Natural killer cell (primary cell): ENCODE results near the gene KAZN. TPM values are rescaled to one million over a fixed set of nuclear protein-coding genes. Genes with fewer than 3 reads are reported as not detected.

Experiments used
- ATAC-seq, 3 donors: fragments of 150-1000 bp in 2 of 3; fragments of 200-7000 bp in 1 of 3; cut with Tn5 transposase; 1 replicate in 1 of 3; 2 replicates in 2 of 3; pipeline ENCODE4 v1.10.0; 2021; ENCODE audit warnings: mild to moderate bottlenecking in 2 of 3, moderate library complexity in 2 of 3
- DNase-seq, 2 donors: peaks; one replicate each; pipeline versions ENCODE4 v3.0.0 to v3.0.0-alpha.2; 2013 to 2021; ENCODE audit warnings: mixed read lengths in 1 of 2
- H3K27ac ChIP-seq: one replicate; pipeline ENCODE4 v1.5.1; 2013; ENCODE audit warnings: mild to moderate bottlenecking, low read length
- H3K27me3 ChIP-seq: one replicate; pipeline ENCODE4 v1.6.1; 2013; ENCODE audit warnings: low read length; ENCODE audit not compliant: control insufficient read depth, insufficient read depth
- H3K36me3 ChIP-seq: one replicate; pipeline ENCODE4 v1.6.1; 2013; ENCODE audit warnings: low read length; ENCODE audit not compliant: control insufficient read depth, insufficient read depth
- H3K4me1 ChIP-seq: one replicate; pipeline ENCODE4 v1.6.1; 2013; ENCODE audit warnings: low read length; ENCODE audit not compliant: control insufficient read depth, insufficient read depth
- H3K4me3 ChIP-seq: one replicate; pipeline ENCODE4 v1.5.1; 2013; ENCODE audit warnings: low read length
- H3K9me3 ChIP-seq: one replicate; pipeline ENCODE4 v1.6.1; 2013; ENCODE audit warnings: low read length; ENCODE audit not compliant: control insufficient read depth, insufficient read depth
- H3K27ac Mint-ChIP-seq, 2 donors: one replicate each; pipeline ENCODE4 v1.8.0; 2022; ENCODE audit warnings: mild to moderate bottlenecking in 2 of 2, mixed read lengths in 2 of 2, moderate library complexity in 1 of 2
- H3K27me3 Mint-ChIP-seq, 2 donors: one replicate each; pipeline ENCODE4 v1.8.0; 2022; ENCODE audit warnings: low read depth in 2 of 2, mixed read lengths in 2 of 2
- H3K36me3 Mint-ChIP-seq: one replicate; pipeline ENCODE4 v1.8.0; 2022; ENCODE audit warnings: mixed read lengths
- H3K4me1 Mint-ChIP-seq, 2 donors: one replicate each; pipeline ENCODE4 v1.8.0; 2022; ENCODE audit warnings: mixed read lengths in 2 of 2
- H3K4me3 Mint-ChIP-seq: one replicate; pipeline ENCODE4 v1.8.0; 2022; ENCODE audit warnings: mild to moderate bottlenecking, moderate library complexity, mixed read lengths
- H3K9me3 Mint-ChIP-seq, 2 donors: one replicate each; pipeline ENCODE4 v1.8.0; 2022; ENCODE audit warnings: mixed read lengths in 2 of 2
- WGBS: methylation state at CpG from one replicate; pipeline ENCODE4 v1.1.7; 2013; ENCODE audit warnings: missing lambda C conversion rate; ENCODE audit not compliant: insufficient coverage; 5-methylcytosine and 5-hydroxymethylcytosine counted together
- intact Hi-C: fragments of 100-400 bp; cut with micrococcal nuclease; formaldehyde crosslinking; loops from one replicate; pipeline ENCODE4 v1.14.2; 2022
- total RNA-seq, 4 donors: library from RNA; stranded (reverse); fragments of 120-200 nt in 1 of 4; gene quantifications; one replicate each; pipeline versions ENCODE4 v1.2.3 to v1.2.4, GENCODE V29; 2013 to 2022
- TF ChIP-seq, protein P1 (sequence below): fragments of 200-600 bp; IDR thresholded peaks from one replicate; pipeline ENCODE4 v1.8.0; 2022; ENCODE audit warnings: antibody characterized with exemption

Gene KAZN
- total RNA-seq, 3 donors from 2014 or later (not counting 1 experiment from before 2014, with no cell fraction given): 1.2 to 2.0 (median 1.7) TPM

DNA sequence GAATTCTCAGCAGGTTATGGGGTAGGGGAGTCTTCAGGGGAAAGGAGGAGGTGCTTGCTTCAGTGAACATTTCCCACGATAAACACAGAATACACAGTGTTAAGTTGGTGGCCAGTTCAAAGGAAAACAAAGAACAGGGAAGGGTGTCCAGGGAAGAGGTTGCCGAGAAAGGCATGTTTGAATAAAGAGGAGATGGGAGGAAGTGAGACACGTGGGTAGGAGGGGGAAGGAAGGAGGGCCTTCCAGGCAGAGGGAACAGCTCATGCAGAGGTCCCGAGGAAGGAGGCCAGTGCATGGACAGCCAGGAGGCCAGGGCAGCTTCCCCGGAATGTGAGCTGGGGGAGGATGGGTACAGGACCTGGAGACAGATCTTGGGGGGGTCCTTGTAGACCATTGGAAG is 424.7 kb downstream of the KAZN start:
- DNase-seq (no peak), ATAC-seq (no peak)
- WGBS: 69% methylated on average over 5 of the region's 5 CpGs
- no peaks in the 10 kb centered on the region for H3K9me3 ChIP-seq
- Mint-ChIP-seq H3K36me3 (no peaks in the 10 kb centered on the region), H3K4me3 (no peak overlapping the region), H3K4me1 (no peaks in the 10 kb centered on the region), H3K27ac (peak overlapping the region in 1 of 2 donors; percentile 20), H3K27me3 (peaks cover 0 to 11% of the 10 kb centered on the region in 2 donors), H3K9me3 (no peaks in the 10 kb centered on the region)
- H3K36me3 ChIP-seq: no peaks in the 10 kb centered on the region
- no peaks in the 10 kb centered on the region for H3K4me1 ChIP-seq
- no peaks in the 10 kb centered on the region for H3K27me3 ChIP-seq
- TF ChIP-seq, protein P1, sequence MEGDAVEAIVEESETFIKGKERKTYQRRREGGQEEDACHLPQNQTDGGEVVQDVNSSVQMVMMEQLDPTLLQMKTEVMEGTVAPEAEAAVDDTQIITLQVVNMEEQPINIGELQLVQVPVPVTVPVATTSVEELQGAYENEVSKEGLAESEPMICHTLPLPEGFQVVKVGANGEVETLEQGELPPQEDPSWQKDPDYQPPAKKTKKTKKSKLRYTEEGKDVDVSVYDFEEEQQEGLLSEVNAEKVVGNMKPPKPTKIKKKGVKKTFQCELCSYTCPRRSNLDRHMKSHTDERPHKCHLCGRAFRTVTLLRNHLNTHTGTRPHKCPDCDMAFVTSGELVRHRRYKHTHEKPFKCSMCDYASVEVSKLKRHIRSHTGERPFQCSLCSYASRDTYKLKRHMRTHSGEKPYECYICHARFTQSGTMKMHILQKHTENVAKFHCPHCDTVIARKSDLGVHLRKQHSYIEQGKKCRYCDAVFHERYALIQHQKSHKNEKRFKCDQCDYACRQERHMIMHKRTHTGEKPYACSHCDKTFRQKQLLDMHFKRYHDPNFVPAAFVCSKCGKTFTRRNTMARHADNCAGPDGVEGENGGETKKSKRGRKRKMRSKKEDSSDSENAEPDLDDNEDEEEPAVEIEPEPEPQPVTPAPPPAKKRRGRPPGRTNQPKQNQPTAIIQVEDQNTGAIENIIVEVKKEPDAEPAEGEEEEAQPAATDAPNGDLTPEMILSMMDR: no peak
- intact Hi-C loops: loop anchor here (10.0 kb wide), 1 partner anchor 88 kb away; no protein-coding TSS in a partner anchor
- H3K4me3 ChIP-seq: no peak overlapping the region
- no peak overlapping the region for H3K27ac ChIP-seq

DNA sequence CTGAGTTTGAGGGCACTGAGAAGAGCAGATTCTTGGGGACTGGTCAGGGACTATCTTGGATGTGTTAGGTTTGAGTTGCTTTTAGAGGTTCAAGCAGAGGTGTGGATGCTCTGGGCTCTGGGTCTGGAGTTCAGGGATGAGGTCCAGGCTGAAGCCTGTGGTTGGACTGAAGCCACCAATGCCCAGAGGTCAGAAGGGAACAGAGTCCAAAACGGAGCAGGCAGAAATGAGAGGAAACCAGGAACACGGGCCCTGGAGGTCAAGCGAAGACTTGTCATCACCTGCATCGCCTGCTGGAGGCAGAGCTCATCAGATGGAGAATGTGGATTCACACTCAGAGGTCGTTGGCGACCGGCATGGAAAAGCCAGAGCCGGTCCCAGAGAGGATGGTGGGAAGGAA is 425.5 kb downstream of the KAZN start:
- Histone ChIP-seq H3K27ac (no peak overlapping the region), H3K27me3 (no peaks in the 10 kb centered on the region), H3K36me3 (no peaks in the 10 kb centered on the region), H3K9me3 (no peaks in the 10 kb centered on the region), H3K4me1 (no peaks in the 10 kb centered on the region), H3K4me3 (no peak overlapping the region)
- ATAC-seq: no peak
- Mint-ChIP-seq H3K27ac (no peak overlapping the region), H3K9me3 (no peaks in the 10 kb centered on the region), H3K27me3 (peaks cover 0 to 11% of the 10 kb centered on the region in 2 donors), H3K36me3 (no peaks in the 10 kb centered on the region), H3K4me1 (no peaks in the 10 kb centered on the region), H3K4me3 (no peak overlapping the region)
- DNase-seq: no peak
- TF ChIP-seq, protein P1: no peak
- 88% methylated on average over 8 of the region's 8 CpGs for WGBS
- intact Hi-C loops: loop anchor here (10.0 kb wide), 1 partner anchor 89 kb away; no protein-coding TSS in a partner anchor

DNA sequence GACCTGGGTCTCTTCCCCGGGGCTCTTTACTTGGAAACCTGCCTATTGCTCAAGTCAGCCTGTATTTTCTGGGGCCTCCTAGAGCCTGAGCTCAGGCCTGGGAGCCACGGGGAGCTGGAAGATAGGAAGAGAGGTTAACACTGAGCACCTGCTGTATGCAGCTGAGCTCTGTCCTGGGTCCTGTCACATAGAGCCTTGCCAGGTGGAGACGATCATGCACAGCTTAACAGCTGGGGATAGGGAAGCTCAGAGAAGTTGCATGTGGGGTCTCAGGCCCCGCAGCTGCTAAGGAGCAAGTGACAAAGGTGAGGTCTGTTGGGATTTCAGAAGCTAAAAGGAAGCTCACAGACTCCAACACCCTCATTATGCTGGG is 427.6 kb downstream of the KAZN start:
- Histone ChIP-seq H3K9me3 (no peaks in the 10 kb centered on the region), H3K36me3 (no peaks in the 10 kb centered on the region), H3K27ac (no peak overlapping the region), H3K4me3 (no peak overlapping the region), H3K27me3 (no peaks in the 10 kb centered on the region), H3K4me1 (no peaks in the 10 kb centered on the region)
- H3K4me3 Mint-ChIP-seq: no peak overlapping the region
- no peak for DNase-seq
- H3K27ac Mint-ChIP-seq: no peak overlapping the region
- H3K36me3 Mint-ChIP-seq: no peaks in the 10 kb centered on the region
- no peaks in the 10 kb centered on the region for H3K9me3 Mint-ChIP-seq
- TF ChIP-seq, protein P1: no peak
- peaks cover 0 to 11% of the 10 kb centered on the region in 2 donors for H3K27me3 Mint-ChIP-seq
- H3K4me1 Mint-ChIP-seq: no peaks in the 10 kb centered on the region
- no peak for ATAC-seq
- WGBS: 76% methylated on average over 4 of the region's 4 CpGs
- intact Hi-C loops: loop anchor here (10.0 kb wide), 1 partner anchor 91 kb away; no protein-coding TSS in a partner anchor

DNA sequence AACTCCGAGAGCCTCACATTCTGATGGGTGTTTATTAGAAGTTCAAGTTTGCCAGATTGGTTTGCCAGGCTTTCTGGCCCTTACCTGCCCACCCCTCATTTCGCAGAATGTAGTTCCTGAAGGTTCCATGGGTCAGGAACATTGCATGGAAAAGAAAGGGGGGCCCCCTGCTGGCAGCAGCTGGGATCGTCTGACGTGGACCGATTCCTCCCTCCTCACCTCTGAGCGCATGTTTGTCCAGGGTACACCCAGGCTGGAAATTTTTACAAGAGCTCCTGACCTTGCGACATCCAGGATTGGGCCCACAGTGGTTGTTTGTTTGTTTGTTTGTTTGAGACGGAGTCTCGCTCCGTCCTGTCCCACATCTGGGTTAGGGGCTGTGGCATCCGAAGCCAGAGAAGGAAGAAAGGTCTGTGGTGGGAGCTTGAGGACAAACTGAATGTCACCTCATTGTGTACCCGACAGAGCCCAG is 429.1 kb downstream of the KAZN start:
- 56% methylated on average over 12 of the region's 12 CpGs for WGBS
- ATAC-seq (no peak), DNase-seq (peak; percentile 18 to 29)
- Mint-ChIP-seq H3K4me1 (no peaks in the 10 kb centered on the region), H3K9me3 (no peaks in the 10 kb centered on the region), H3K27ac (no peak overlapping the region), H3K4me3 (no peak overlapping the region), H3K36me3 (no peaks in the 10 kb centered on the region), H3K27me3 (peaks cover 0 to 9% of the 10 kb centered on the region in 2 donors)
- H3K4me1 ChIP-seq: no peaks in the 10 kb centered on the region
- intact Hi-C loops: loop anchor here (10.0 kb wide), 1 partner anchor 93 kb away; no protein-coding TSS in a partner anchor
- H3K9me3 ChIP-seq: no peaks in the 10 kb centered on the region
- H3K36me3 ChIP-seq: no peaks in the 10 kb centered on the region
- no peak overlapping the region for H3K27ac ChIP-seq
- TF ChIP-seq, protein P1: peak; percentile 79
- H3K27me3 ChIP-seq: no peaks in the 10 kb centered on the region
- no peak overlapping the region for H3K4me3 ChIP-seq
